T-helper 2 cell (primary cell): ENCODE measurements around the gene ARID5B.

Source experiments
- DNase-seq, 5 experiments: peaks; one replicate each; pipeline versions ENCODE4 v3.0.0 to v3.0.0-alpha.2; 2012 to 2022

The ARID5B gene

GRCh38 chr10:61904733-61905725, 3.5 kb downstream of the ARID5B start:
- peak in 3 of 5 experiments; percentile 11 to 56 (median 35) for DNase-seq

DNA sequence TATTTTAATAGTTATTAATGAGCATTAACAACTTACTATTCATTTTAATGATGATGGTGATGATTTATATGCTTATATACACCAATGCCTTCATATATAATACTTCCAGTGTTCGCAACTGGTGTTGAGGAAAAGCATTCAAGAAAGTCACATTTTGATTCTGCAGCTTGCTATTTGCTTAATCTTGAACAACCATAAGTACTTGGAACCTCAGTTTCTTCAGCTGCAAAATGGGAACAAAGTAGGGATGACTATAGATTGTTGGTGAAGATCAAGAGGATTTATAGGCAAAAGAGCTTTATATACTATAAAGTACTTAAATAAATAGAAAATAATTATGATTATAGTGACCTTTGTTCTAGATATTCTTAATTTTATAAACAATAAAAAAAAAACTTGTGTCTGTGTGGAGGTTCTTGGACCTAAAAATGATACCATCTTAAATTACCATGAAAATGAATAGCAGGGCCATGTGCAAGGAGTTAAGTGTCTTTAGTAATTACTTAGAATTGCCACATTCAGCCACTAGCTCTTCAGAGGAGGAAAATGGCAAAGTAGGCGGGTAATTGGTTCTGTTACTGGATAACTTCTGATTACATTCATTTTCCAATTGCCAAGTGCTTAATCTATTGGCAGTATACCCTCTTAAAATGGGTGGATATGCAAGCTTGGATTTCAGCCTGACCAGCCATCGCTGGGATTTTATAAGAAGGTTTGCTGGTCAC, 4.5 kb downstream of the ARID5B start:
- no peak for DNase-seq

- DNase-seq = no peak
These were observed 5.0 kb downstream of the ARID5B start for GRCh38 chr10:61906562-61906901.

DNA sequence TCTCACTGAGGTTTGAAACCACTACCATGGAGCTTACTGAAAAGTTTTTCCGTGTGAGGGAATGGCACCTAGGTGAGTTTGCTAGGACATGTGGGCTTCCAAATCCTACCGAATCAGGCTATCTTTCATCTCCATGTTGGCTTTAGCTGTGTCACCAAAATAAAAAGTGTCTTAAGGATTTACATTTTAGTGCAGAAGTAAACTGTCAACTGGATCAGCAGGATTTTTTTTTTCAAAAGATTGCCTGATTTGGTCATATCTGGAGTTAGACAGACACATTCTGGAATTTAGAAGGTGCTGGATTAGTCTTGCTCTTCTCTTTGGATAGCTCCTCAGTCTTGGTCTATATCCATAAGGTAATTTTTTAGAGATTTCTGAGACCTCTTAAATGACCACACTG, 5.5 kb downstream of the ARID5B start:
- DNase-seq = no peak

- no peak for DNase-seq
These were observed 6.1 kb downstream of the ARID5B start for GRCh38 chr10:61907587-61907986.

- DNase-seq = no peak
These were observed 8.8 kb downstream of the ARID5B start for GRCh38 chr10:61910226-61910805.

GRCh38 chr10:61910894-61911293, 9.4 kb downstream of the ARID5B start:
- DNase-seq = no peak

DNA sequence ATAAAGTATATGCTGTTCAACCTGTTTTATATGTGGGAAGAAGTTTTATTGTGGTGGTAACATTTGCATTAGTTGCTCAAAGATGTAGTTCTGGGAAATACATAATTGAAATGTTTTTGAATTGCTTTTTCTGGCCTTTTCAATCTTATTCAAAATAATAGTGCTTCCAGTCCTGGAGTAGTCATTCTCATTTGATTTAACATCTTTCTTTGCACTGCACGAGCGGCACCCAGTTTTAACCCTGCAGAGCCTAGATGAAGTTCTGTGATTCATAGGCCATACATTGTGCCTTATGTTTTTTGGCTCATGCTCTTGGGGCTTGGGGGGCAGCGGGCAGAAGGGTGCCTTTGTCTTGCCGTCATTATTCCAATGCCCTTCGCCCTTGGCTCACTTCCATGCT, 9.9 kb downstream of the ARID5B start:
- DNase-seq = no peak

- no peak for DNase-seq
These were observed 11.5 kb downstream of the ARID5B start for GRCh38 chr10:61912981-61913380.

DNA sequence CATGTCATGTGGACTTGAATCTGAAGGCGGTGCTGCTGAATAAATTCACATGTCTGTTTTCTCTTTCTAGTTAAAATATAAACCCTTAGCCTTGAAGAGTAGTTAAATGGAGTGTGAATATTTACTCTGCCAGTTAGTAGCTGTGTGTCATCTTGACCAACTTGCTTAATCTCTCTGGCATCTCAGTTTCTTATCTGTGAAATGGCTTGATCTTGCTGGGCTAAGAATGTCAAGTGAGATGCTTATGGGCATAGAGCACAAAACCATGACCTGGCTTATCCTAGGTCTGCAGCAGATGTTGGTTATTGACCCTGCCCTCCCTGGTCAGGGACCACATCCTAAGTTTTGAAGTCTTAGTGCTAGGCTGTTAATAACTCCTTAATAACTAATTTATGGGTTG, 16.6 kb downstream of the ARID5B start:
- DNase-seq = no peak

DNA sequence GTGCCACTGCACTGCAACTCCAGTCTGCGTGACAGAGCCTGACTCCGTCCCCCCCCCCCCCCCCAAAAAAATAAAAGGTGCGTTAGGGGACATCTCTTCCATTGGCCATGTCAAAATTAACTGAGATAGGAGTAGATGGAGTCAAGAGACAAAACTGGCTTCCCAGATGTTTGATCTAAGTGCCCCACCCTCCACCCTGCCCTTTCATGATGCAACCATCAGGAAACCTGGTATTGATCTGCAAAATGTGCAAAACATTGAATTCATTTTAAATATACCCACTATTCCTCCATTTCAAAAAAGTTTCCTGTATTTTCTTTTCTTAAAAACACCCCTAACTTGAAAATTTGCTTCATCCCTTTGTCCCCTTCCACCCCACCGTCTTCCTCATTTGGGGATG, 17.5 kb downstream of the ARID5B start:
- DNase-seq = no peak

GRCh38 chr10:61919646-61920215, 18.2 kb downstream of the ARID5B start:
- no peak for DNase-seq

DNA sequence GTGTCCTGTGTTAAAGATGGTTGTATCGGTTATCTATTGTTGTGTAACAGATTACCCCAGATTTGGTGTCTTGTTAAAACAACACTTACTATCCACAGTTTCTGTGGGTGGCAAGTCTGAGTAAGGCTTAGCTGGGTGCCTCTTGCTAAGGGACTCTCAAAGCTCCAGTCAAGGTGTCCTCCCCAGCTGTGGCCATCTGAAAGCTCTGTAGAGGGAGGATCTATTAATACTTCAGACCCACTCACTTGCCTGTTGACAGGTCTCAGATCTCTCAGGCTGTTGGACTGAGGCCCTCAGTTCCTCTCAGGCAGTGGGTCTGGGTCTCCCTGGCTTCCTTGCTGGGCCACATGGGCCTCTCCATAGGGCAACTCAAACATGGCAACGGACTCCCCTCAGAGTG, 19.6 kb downstream of the ARID5B start:
- no peak for DNase-seq

- DNase-seq = no peak
These were observed 21.9 kb downstream of the ARID5B start for GRCh38 chr10:61923210-61923949.

DNA sequence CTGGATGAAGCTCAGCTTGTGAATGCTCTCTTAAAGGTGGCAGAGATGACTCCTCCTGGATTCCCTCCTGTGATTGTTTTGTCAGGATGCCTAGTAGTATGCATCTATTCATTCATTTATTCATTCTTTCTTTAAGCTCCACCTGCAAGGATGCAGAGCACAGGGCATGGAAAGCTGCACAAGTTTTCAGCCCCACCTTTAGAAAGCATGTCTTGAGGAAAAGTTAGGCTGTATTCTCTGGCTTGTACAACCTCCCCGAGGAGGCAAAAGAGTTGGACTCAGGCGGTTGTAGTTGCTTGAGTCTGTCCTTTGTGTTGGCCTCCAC, 22.4 kb downstream of the ARID5B start:
- DNase-seq = no peak

DNA sequence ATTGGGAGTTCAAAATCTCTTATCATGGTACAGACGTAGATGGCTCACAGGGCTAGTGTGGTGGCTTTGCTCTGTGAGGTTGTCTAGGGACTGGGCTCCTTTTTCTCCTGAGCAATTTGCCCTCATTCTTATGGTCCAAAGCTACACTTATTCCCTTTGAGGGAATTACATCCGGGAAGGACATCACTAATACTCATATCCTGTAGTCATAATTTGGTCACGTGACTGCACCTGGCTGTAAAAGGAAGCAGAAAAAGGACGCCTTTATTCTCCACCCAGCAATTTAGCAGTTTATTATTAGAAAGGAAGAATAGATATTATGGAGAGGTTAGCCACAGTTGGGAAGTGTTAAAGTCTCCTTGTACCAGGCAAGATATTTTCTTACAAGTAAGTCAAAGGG, 28.1 kb downstream of the ARID5B start:
- no peak for DNase-seq

- peak in 1 of 5 experiments; percentile 47 for DNase-seq
These were observed 30.3 kb downstream of the ARID5B start for GRCh38 chr10:61931620-61932332.

DNA sequence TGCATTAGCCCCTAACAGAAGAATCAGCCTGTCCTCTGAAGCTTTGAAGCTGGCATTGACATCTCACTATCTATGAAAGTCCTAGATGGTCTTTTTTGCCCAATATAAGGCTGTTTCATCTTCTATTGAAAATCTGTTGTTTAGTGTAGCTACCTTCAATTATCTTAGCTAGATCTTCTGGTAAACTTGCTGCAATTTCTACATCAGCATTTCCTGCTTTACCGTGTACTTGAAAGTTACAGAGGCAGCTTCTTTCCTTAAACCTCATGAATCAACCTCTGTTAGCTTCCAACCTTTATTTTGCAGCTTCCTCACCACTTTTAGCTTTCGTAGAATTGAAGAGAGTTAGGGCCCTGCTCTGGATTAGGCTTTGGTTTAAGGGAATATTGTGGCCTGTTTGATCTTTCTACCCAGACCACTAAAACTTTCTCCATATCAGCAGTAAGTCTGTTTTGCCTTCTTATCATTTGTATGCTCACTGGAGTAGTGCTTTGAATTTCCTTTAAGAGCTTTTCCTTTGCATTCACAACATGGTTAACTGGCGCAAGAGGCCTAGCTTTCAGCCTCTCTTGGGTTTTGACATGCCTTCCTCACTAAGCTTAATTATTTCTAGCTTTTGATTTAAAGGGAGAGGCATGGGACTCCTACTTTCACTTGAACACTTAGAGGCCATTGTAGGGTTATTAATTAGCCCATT, 32.5 kb downstream of the ARID5B start:
- DNase-seq = peak in 1 of 5 experiments; percentile 76

DNA sequence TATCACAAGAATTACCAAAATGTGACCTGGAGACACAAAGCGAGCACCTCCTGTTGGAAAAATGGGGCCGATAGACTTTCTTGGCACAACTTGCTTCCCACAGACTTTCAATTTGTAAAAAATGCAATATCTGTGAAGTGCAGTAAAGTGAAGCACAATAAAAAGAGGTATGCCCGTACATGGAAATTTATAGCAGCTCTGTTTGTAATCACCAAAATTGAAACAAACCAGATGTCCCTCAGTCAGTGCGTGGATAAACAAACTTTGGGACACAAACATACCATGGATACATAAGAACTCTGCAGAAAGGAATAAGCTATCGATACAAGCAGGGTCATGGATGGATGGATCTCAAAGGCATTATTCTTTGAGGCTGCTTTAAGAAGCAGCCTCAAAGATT, 33.6 kb downstream of the ARID5B start:
- no peak for DNase-seq

- no peak for DNase-seq
These were observed 35.3 kb downstream of the ARID5B start for GRCh38 chr10:61936770-61937169.

- peak in 1 of 5 experiments; percentile 80 for DNase-seq
These were observed 36.3 kb downstream of the ARID5B start for GRCh38 chr10:61937631-61938351.
